ENCODE measurements around the gene TDP1. TPM values are rescaled to one million over a fixed set of nuclear protein-coding genes. Genes with fewer than 3 reads are reported as not detected.

TDP1 gene
- total RNA-seq: 1 to 10 TPM; 6.4 to 8.3 (median 7.5) TPM
- 10 to 100 TPM in 1 of 3 donors, 1 to 10 TPM in 2; 6.0 to 11.7 (median 6.2) TPM for polyA plus RNA-seq

DNA sequence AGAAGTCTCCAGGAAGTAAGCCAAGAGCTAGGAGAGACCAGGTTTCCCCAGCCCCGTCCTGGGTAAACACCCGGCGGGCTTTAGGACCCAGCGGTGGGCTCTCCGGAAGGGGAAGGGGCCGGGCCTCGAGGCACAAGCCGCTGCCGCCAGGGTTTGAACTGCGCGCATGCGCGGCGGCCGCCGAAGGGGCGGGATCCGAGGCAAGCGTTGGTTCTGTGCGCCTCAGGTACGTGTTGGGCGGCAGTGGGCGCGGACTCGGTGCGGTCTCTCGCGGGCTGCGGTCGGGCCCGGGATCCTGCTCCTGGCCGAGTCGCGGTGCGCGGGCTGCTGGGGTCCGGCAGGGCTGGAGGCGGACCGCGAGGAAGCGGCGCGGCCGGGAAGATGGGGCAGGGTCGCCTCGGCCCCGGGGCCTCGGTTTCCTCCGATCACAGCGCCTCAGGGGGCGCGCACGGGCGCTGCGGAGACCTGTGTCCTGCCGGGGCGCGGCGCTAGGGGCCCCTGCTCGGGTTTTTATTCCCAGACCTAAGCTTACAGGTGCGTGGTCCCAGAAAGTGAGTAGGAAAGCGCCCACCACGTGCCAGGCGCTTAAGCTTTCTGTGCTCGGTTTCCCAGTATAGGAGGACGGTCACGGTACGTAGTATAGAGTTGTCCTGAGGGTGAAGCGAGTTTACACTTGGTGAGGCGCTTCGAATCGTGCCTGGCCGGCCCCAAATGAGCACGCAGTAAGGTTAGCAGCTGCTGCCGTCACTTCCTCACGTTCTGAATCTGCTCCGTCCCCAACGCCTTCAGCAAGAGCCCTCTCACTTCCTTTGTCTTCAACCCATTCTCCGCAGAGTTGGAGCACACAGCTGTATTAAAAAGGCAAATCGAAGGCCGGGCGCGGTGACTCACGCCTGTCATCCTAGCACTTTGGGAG is at the start of gene TDP1:
TSS of gene TDP1 (plus strand) at position 183 of the 916 bp plus-strand sequence. CDS start 7,188 bp downstream, outside the sequence.
- no peaks in the 10 kb centered on the region for H3K27me3 ChIP-seq
- intact Hi-C loops (cut with DNase I): loop anchor here (10.0 kb wide), 1 partner anchor 1391 kb away; the partner anchor contains the start of gene ZC3H14
- 0% methylated on average over 84 of the region's 84 CpGs for WGBS, 2 donors
- peak within 1 kb of the TSS; percentile 67 to 94 (median 76) for H3K4me3 ChIP-seq
- H3K27ac ChIP-seq: peak within 1 kb of the TSS; percentile 87 to 98 (median 92)
- DNase-seq: peak; percentile 97
- no peaks in the 10 kb centered on the region for H3K9me3 ChIP-seq
- peaks cover 0 to 27% (median 20%) of the 10 kb centered on the region in 4 donors for H3K4me1 ChIP-seq
- TF ChIP-seq EP300 (IDR thresholded peaks at IDR 0.05) (peak in 1 of 4 donors; percentile 58), POLR2AphosphoS5 (IDR thresholded peaks at IDR 0.05) (peak; percentile 74 to 94 (median 86)), CTCF (IDR thresholded peaks at IDR 0.05) (no peak), POLR2A (IDR thresholded peaks at IDR 0.05) (peak; percentile 50 to 53)
- no peaks in the 10 kb centered on the region for H3K36me3 ChIP-seq

- no peak overlapping the region for H3K27ac ChIP-seq
- H3K36me3 ChIP-seq: no peaks in the 10 kb centered on the region
- no peaks in the 10 kb centered on the region for H3K27me3 ChIP-seq
- TF ChIP-seq CTCF (IDR thresholded peaks at IDR 0.05) (no peak), EP300 (IDR thresholded peaks at IDR 0.05) (no peak), POLR2A (IDR thresholded peaks at IDR 0.05) (no peak), POLR2AphosphoS5 (IDR thresholded peaks at IDR 0.05) (no peak)
- H3K4me1 ChIP-seq: peaks cover 0 to 18% (median 12%) of the 10 kb centered on the region in 4 donors
- no peak overlapping the region for H3K4me3 ChIP-seq
- intact Hi-C loops (cut with DNase I): no loop called here
- H3K9me3 ChIP-seq: no peaks in the 10 kb centered on the region
- DNase-seq: no peak
Observed at GRCh38 chr14:89906000-89906399, 49.7 kb upstream of the TDP1 start.

GRCh38 chr14:89907655-89908054 is 48.1 kb upstream of the TDP1 start:
- WGBS, 2 donors: 79 to 89% methylated on average over 4 of the region's 4 CpGs
- DNase-seq: no peak
- H3K4me1 ChIP-seq: peaks cover 0 to 34% (median 28%) of the 10 kb centered on the region in 4 donors
- no peaks in the 10 kb centered on the region for H3K36me3 ChIP-seq
- intact Hi-C loops (cut with DNase I): no loop called here
- no peaks in the 10 kb centered on the region for H3K27me3 ChIP-seq
- no peak overlapping the region for H3K4me3 ChIP-seq
- H3K9me3 ChIP-seq: no peaks in the 10 kb centered on the region
- no peak overlapping the region for H3K27ac ChIP-seq
- TF ChIP-seq POLR2A (IDR thresholded peaks at IDR 0.05) (no peak), CTCF (IDR thresholded peaks at IDR 0.05) (no peak), EP300 (IDR thresholded peaks at IDR 0.05) (no peak), POLR2AphosphoS5 (IDR thresholded peaks at IDR 0.05) (no peak)

GRCh38 chr14:89908712-89909450 is 46.8 kb upstream of the TDP1 start:
- Histone ChIP-seq H3K9me3 (no peaks in the 10 kb centered on the region), H3K27ac (no peak overlapping the region), H3K27me3 (no peaks in the 10 kb centered on the region), H3K4me1 (peaks cover 0 to 36% (median 29%) of the 10 kb centered on the region in 4 donors), H3K36me3 (no peaks in the 10 kb centered on the region), H3K4me3 (no peak overlapping the region)
- intact Hi-C loops (cut with DNase I): no loop called here
- 86 to 94% methylated on average over 9 of the region's 9 CpGs for WGBS, 2 donors
- no peak for DNase-seq
- TF ChIP-seq POLR2AphosphoS5 (IDR thresholded peaks at IDR 0.05): no peak
- TF ChIP-seq POLR2A (IDR thresholded peaks at IDR 0.05): no peak
- no peak for TF ChIP-seq EP300 (IDR thresholded peaks at IDR 0.05)
- TF ChIP-seq CTCF (IDR thresholded peaks at IDR 0.05): no peak
